Fibroblast of skin of abdomen (primary cell): ENCODE data around the gene KRT32.

ENCODE experiments used
- DNase-seq: peaks from one replicate; pipeline ENCODE4 v3.0.0-alpha.2; 2013

The KRT32 gene

DNA sequence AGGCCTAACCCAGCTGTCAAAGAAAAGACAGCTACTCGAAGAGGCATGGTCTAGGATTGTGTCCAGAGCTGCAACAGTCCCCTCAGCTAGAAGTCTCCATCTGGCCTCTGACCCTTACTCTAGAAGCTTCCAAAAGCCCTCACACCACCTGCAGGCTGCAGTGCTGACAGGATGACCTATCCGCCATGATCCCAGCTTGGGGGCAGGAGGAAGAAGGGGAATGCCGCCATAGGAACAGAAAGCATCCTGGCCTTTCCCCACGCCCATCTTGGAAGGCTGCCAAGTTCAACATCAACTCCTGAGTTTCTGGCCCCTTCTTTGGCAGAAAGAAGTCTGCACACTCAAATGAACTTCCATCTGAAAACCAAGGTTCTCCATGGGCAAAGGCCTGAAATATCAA is 25.6 kb upstream of the KRT32 start:
- peak; percentile 29 for DNase-seq

DNA sequence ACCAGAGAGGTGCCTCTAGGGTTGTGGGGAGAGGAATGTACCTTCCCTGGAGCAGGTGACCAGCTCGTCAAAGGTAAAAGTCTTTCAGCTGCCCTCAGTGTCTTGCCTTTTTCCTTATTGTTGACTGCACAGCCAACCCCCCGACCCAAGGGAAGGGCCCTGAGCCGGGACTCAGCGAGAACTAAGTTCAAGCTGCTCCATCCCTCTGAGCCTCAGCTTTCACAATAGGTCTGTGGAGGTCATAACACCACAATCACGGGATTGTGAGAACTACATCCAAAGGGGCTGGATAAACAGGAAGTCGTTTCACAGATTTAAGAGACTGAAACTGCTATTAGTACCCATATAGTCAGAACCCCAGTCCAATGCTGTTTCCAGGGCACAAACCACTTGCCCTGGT is 25.2 kb upstream of the KRT32 start:
- no peak for DNase-seq

DNA sequence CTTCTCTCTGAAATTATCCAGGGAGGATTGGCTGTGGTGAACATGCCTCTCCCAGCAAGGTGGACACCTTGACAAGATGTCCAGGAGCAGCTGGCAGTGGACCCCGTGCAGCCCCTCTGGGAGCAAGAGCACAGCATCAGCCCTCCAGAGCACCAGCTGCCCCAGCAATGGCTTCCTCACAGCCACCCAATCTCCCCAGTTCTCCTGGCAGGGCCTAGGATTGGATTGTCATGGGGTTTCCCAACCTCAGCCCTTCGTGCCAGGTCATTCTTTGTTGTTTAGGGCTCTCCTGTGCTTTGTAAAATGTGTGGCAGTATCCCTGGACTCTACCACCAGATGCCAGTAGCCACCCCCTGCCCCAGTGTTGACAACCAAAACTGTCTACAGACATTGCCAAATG is 24.3 kb upstream of the KRT32 start:
- DNase-seq, result no peak

DNA sequence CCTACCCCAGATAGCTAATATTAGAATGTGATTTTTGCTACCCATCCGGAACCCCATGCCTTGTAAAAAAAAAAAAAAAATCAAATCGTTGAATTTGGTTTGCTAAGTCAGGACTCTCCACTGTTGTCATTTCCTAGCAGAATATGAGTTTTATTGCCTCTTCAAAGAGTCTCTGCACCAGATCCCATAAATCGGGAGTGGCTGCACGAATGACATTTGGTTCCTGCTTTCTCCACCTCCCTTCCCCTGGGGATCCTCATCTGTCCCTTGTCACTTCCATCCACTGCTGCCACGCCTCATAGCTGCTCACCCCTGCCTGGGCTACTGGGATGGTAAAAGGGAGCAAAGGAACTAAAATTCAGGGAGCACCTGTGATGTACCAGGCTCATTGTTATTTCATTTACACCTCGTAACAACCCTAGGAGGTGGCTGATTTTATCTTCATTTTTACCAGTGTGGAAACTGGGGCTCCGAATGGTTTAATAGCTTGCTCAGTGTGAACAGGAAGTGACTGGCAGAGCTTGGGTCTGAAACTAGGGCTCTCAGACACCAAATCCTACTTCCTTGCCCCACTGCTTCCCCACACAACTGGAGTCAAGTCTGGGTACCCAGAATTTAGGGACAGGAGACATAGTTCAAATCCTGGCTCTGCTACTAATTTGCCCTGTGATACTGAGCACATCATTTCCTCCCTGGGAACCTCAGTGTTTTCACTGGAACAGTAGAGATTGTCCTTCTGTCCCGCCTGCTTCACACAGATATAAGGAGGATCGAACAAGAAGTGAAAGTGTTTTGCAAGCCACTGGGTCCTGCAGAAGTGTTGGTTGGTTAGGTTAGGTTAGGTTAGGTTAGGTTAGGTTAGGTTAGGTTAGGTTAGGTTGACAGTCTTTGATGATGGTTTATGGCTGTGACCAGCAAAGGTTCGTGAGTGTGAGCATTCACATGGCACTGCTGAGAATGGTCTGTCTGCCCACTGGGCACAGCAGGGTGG is 23.1 kb upstream of the KRT32 start:
- DNase-seq, result no peak

DNA sequence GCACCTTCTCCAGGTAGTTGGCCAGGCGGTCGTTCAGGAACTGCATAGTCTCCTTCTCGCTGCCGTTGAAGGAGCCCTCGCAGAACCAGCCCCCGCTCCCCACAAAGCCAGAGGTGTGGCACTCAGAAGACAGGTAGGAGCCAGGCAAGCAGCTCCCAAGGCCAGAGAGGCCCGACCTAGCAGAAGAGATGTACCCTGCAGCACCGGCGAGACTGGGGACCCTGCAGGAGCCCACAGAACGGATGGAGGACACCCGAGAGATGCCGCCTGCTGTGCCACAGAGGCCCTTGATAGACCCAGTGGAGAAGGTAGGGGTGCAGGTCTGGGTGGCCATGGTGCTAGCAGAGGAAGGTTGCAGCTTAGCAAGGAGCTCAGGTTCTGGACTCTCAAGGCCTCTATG is 22.3 kb upstream of the KRT32 start, which contains the start of gene KRT36:
Gene KRT36, minus strand, starts transcription at position 380 of the 400 bp plus-strand sequence. Its CDS starts 46 bp downstream, at position 334.
- no peak for DNase-seq

DNA sequence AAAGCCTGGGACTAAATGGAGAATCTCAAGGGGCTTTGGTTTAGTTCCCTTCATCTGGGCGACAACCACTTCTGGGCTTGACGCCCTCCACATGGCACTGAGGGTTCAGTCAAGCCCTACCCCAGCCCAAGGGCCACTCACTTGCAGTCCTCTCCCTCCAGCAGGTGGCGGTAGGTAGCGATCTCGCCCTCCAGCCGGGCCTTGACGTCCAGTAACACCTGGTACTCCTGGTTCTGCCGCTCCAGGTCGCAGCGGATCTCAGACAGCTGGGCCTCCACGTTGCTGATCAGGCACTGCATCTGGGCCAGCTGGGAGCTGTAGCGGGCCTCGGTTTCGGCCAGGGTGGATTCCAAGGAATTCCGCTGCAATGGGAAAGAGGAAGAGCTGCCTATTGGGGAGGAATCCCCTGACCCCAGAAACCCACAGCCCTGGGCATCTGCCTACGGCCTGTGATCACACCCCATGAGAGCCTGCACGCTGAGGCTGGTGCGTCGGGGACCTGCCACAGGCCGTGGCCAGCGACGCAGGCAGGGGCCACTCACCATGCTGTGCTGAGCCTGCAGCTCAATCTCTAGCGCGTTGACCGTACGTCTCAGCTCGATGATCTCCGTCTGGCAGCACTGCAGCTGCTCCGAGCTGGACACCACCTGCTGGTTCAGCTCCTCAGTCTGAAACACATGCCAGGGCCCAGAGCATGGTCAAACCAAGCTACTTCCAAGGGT is 19.8 kb upstream of the KRT32 start:
- DNase-seq, result no peak

DNA sequence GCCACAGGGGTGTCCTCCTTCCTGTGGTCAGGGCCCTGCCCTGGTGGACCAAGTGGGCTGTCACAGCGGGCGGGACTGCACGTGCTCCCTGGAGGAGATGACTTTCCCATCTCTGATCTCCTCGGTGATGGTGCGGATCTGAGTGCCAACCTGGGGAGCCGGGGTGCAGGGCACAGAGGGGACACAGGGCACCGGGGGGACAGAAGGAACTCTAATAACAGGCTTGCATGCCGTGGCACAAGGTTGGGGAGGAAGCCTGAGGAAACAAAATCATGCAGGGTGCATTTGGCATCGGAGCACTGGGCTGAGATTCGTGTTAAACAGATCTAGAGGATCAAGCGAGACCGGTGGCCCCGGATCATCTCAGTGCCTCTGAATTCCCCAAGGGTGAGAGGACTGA is 19.1 kb upstream of the KRT32 start:
- no peak for DNase-seq

DNA sequence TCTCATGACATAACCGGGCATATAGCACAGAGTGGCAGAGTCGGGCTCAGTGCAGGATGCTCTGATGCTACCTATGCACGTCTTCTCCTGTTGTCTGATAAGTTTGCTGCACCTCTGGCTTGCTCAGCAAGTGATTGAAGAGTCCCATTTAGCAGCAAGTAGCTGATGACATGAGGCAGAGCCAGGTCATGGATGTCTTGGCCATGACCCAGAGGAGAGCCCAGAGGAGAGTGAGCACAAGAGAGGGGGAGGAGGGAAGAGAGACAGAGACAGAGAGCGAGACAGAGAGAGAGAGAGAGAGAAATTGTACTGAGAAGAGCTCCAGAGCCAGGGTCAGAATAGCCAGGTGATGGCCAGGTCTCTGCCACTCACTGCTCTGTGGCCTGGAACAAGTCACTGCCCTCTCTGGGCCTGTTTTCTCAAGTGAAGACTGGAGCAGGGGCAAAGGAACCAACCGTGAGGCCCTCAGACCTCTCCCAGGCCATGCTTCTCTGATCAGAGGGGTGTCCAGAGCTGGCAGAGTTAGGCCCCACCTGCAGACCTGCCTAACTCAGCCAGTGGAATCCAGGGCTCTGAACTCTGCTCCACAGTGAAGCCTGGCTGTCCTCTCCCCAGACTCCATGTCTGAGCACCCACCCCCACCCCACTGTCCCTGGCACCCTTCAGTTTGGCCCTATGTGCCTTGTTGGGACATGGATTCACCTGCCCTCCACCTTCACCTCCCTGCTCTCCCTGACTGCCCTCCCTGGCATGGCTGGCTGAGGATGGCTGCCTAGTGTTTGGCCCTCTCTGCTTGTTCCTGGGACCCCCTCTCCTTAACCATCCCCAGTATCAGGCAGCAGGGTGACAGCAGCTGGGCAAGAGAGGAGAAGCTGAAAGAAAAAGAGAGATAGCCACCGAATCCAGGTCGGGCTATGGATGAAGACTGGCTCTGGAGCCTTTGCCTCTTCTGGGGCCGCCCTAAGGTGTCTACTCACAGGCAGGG is 18.0 kb upstream of the KRT32 start:
- DNase-seq, result no peak

DNA sequence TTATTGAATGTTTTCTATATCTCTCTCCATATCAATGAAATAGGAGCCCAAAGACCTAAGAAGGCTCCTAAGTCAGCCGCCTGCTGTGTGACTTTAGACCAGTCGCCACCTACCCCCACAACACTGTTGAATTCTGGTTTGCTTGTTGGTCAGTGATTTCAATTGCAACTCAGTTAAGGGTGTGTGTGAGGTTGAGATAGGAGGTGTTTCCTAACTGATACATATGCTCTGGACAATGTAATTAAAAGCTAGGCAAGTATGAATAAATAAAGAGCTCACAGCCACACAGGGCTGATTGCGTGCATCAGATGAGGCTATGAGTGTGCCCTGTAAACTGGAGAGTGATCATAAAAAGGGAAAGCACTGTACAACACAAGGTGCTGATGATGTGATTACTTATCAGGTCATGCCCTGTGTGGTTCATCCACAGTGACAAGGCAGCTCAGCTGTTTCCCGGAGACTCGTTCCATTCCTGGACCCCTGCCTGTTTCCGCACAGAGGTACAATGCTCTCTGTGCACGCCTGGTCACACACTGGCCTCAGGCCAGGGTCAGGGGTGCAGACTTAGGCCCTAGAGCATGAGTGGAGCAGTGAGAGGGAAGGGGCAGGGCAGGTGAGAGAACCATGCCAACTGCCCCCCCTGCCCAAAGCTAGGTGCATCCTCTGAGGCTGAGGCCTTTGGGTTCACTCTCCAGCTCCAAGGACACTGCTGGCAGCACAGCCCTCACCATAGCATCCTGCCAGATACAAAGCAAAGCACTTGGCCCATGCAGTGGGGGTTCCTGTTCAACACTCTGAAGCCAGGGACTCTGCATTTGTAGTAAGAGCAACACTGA is 17.0 kb upstream of the KRT32 start:
- DNase-seq, result no peak

DNA sequence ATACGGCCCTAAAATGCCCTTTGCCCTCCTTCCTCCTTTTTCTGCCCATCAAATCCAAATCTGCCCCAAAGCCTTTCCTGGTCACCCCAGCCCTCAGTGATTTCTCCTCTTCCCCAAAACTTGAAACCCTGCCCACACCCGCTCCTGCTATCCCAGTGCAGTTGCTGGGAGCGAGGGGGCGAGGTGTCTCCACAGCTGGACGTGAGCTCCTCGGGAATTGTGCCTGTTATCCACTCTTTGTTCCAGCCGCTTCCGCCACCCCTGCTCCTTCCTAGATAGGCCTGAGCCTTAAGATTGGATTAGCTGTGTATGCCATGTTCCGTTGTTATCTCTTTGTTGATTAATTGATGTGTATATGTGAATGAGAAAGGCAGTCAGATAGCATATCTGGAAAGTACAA is 16.3 kb upstream of the KRT32 start:
- DNase-seq, result no peak

DNA sequence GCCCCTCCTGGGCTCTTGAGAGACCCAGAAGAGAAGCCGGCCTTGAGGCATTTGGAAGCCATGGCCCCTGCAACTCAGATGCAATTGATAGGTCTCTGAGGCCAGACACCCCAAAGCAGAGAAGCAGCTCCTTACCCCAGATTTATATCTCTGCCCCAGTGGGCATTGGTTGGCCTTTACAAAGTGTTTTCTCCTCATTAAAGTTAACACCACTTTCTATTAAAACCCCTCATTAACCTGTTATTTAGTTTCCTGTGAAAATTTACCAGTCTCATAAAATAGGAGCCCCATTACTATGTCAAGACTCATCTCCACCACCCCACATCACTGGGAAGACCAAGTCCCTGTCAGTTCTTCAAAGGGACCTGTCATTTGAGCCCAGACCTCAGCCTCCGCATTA is 13.8 kb upstream of the KRT32 start, which contains the start of gene KRT35:
Gene KRT35, minus strand, starts transcription at position 116 of the 400 bp plus-strand sequence. Its CDS starts 54 bp downstream, at position 62.
- no peak for DNase-seq

DNA sequence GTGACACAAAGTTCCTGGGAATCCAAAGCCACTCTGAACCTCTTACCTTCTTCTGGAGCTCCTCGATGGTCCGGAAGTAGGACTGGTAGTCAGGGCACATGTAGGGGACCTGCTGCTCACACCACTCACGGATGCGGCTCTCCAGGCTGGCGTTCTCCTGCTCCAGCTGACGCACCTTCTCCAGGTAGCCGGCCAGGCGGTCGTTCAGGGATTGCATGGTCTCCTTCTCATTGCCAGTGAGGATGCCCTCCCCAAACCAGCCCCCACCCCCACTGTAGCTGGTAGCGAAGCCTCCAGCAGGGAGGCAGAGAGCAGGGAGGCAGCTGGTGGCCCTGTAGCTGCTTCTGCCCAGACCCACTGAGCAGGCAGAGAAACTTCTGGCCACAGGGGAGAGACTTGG is 13.4 kb upstream of the KRT32 start:
- no peak for DNase-seq

DNA sequence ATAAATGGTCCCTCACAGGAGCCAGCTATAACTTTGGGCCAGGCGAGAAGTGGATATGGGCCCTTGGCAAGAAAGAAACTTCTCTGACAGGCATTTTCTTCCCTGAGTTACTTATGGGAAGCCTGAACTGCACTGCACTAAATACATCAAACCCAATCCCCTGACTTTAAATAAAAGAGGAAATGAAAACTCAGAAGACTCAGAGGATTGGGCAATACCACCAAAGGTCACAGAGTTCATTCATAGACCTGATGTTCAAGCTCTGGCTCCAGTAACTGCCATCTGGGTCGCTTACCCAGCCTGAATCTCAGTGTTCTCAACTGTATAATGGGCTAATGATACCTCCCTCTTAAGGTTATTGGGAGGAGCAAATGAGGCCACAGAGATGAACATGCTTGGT is 12.9 kb upstream of the KRT32 start:
- DNase-seq, result no peak

DNA sequence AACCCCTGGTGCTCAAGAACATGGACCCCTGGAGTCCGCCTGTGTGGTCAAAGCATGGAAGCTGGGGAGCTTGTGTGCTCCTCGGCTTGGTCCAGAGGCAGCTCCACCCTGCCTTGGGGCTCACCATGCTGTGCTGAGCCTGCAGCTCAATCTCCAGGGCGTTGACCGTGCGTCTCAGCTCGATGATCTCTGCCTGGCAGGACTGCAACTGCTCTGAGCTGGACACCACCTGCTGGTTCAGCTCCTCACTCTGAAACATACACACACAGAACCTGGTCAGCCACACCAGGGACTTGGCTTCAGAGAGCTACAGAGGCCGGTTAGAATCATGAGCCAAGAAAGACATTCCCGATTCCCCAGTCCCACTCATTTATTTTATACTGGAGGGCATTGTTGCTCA is 11.1 kb upstream of the KRT32 start:
- DNase-seq, result no peak

DNA sequence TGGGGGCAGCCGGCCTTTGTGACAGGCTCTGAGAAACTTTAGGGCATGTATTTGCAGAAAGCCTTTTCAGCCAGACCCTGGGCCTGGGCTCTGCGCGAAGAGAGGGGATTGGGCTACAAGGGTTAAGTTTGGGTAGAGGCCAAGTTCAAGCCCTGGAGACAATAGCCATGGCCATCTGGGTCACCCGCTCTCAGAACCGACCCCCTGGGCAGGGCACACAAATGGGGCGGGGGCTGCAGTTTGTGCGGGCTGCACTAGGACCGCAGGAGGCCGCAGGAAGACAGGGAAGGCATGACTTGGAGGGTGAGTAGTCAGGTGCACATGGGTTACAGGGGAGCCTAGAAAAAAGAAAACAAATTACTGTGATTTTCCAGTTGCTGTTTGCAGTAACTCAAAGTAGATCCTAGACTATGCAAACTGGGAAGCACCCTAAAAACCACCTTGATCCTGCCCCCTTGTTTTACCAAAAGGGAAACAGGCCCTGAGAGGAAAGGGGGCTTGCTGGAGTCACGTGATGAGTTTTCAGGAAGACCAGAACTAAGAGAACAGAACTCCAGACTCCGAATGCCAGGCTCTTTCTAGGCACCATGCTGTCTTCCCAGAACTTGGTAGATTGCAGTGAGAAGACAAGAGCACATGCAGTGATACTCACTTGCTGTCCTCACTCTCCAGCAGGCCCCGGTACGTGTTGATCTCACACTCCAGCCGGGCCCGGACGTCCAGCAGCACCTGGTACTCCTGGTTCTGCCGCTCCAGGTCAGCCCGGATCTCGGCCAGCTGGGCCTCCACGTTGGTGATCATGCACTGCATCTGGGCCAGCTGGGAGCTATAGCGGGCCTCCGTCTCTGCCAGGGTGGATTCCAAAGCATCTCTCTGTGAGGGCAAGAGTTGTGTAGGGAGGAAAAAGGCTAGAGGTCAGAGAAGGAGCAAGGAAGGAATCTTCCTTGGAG is 10.0 kb upstream of the KRT32 start:
- no peak for DNase-seq

DNA sequence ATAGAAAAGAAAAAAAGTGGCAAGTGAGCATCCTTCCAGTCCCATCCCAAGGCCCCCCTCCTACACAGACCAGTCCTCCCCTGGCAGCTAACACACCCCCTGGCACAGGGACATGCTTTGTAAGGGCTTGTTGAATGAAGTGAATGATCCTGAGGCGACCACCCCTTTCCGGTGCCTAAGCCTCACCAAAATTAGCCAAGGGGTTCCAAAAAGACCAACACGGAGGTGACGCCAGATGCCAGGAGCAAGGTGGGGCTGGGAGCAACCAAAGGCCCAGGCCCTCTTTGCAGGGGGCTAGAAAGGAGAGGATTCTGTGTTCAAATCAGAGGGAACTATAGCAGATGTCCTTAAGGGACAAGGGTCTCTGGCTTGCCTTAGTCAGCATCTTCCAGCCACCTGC is 8.2 kb upstream of the KRT32 start:
- no peak for DNase-seq

DNA sequence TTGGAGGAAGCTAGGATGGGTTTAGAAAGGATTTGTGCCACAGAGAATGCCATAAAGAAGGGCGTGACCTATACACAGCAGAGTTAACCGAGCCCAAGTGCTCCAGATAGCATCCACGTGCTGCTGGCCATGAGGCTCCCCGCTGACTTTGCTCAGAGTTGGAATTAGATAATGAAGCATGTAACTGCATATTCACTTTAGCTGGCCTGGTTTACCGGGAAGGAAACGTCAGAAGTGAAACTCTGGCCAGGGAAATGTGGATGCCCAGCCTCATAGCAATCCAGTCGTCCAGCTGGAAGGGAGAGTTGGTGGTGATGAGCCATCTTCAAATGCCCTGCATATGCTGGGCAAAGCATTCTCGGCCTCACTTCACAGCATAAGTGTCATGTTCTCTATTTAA is 7.7 kb upstream of the KRT32 start:
- no peak for DNase-seq

DNA sequence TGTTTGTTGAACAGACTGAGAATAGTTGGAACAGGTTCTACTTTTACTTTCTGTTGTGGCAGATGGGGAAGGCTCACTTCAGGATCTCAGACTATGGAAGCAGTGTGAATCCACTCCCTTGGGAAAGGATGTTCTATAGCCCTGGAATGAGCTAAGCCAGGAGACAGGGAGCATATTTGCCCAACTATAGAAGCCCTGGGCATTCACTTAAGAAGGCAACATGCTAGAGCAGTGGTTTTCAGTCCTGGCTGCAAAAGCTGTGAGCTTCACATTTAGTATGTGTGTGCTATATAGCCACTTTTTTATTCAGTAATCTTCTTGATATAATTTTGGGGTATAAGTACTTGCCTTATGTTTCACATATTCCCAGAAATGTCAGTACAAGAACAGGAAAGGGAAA is 1.2 kb upstream of the KRT32 start:
- no peak for DNase-seq

DNA sequence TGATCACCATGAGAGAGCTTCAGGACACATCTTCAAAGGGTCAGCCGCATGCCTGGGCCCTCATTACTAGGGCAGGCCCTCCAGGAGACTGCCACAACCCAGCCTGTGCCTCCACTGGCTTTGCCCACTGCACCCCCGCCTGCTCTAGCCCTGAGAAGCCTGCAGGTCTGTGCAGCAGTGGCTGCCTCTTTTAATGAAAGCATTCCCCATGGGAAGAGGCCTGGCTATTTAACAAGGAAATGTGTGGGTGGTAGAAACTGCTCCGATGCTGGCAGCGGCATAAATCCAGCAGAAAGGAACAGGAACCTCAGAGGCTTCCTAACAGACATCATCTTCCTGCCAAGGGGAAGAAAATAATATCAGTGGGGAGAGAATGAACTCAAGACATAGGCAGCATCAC is 375 bp upstream of the KRT32 start:
- no peak for DNase-seq

DNA sequence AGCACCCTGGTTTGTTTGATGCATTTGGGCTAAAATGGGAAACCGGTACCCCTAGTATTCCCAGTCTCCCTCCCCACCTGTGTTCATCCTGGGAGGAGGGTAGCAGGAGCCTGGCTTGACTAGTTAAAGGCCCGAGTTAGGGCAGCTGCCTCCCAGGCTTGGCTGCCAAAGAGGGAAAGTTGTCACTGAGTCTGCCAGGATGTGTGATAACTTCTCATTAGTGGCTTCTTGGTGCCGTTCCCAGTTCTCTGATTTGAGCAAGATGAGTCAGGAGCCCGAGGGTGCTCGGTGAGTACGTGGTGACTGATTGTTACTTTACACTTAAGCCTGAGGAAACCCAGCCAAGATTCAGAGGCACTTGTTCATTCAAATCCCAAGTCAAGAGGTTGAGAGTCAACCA is 2.5 kb downstream of the KRT32 start:
- peak; percentile 88 for DNase-seq
